Measurements from ENCODE around the gene EIF4G3.

The EIF4G3 gene

DNA sequence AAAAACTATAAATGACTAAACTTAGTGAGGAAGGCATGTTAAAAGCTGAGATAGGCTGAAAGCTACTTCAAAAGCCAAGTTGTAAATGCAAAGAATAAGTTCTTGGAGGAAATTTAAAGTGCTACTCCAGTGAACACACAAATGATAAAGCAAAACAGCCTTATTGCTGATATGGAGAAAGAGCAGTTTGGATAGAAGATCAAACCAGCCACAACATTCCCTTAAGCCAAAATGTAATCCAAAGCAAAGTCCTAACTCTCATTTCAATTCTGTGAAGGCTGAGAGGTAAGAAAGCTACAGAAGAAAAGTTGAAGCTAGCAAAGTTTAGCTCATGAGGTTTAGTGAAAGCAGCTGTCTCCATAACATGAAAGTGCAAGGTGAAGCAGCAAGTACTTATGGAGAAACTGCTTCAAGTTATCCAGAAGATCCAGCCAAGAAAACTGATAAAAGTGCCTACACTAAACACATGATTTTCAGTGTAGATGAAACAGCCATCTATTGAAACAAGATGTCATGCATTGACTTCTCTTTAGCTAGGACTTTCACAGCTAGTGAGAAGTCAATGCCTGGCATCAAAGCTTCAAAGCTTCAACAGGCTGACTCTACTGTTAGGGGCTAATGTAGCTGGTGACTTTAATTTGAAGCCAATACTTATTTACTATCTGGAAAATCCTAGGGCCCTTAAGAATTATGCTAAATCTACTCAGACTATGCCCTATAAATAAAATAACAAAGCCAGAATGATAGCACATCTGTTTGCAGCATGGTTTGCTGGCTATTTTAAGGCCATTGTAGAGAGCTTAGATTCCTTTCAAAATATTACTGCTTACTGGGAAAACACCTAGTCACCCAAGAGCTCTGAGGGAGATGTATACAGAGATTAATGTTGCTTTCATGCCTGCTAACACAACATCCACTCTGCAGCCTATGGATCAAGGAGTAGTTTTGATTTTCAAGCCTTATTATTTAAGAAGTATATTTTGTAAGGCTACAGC, 188.6 kb downstream of the EIF4G3 start:
- DNase-seq = no peak

DNA sequence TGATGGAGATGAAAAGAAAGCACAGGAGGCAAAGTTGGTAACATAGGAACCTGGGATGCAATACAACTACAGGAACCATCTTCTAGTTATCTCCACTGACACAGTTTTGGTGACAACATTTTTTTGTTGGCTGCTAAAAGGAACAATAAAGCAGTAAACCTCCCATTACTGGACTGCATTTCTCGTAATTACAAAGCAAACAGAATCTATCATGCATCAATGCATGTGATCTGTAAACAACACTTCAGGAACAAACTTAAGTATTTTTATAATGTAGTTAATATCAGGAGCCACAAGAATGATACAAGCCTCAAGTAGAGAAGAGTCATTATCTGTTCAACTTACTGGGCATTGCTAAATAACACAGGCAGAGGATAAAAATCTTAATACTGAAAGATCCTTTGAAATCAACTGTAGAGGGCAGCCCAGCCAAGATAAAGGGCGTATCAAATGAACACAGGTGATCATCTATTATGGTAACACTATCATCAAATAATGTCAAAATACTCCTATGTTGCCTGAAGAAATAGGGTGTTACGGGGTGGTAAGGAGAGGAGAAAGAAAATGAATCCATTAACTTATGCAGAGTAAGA, 193.3 kb downstream of the EIF4G3 start:
- no peak for DNase-seq

DNA sequence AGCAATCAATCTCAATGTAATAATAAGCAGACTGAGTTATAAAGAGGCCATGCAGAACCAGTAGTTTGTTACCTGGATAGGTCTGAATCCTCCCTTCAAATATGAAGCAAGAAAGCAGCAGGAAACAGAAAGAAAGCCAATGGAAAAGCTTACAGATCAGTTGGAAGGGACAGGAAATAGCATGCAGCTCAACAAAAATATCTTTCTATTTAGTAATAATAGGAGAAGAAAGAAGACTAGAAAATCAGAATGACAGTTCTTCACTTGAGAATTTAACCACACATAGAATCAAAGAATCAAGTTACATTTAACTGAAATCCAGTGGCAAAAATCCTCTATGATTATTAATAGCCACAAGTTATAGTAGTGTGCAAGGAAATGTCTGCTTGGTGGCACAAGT, 194.4 kb downstream of the EIF4G3 start:
- DNase-seq = no peak

DNA sequence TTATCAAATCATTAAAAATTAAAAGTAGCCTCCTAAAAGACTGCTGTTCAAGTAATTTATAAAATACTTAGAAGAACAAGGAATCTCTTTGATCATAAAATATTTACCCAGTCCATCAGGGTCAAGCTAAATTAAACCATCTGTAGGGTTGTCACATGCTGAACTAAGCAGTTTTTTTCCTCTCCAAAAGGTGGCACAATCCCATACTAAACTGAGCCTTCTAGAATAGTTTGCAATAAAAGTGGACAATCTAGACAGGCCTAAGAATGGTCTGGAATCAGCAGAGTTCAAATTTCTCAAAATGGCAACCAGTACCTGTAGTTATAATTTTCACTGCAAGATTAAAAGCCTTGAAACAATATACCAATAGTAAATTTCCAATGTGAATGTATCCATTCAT, 194.8 kb downstream of the EIF4G3 start:
- DNase-seq = no peak

DNA sequence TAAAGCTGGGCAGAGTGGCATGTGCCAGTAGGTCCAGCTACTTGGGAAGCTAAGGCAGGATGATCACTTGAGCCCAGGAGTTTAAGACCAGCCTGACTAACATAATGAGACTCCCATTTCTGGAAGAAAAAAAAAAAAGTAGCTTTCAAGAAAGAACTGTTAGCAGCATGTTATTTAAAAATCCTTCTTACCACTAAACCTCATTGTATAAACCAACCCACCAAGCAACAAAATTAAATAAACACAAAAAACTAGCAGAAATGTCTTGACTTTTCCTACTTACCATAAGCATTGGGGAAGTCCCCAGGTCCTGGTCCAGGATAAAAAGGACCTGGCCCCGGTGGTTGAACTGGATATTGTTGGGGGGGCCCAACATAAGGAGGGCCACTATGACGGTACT, 196.6 kb downstream of the EIF4G3 start:
- no peak for DNase-seq

DNA sequence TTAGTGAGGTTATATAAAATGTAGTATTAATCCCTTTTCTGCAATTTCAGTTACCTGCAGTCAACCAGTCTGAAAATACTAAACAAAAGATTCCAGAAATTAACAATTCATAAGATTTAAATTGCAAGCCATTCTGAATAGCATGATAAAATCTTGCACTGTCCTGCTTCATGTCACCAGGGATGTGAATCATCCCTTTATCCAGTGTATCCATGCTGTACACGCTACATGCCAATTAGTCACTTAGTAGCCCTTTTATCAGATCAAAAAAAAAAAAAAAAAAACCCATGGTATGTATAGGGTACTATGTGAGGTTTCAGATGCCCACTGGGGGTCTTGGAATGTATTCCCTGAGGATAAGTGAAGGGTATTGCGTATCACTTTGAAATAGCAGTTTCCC, 198.3 kb downstream of the EIF4G3 start:
- no peak for DNase-seq

DNA sequence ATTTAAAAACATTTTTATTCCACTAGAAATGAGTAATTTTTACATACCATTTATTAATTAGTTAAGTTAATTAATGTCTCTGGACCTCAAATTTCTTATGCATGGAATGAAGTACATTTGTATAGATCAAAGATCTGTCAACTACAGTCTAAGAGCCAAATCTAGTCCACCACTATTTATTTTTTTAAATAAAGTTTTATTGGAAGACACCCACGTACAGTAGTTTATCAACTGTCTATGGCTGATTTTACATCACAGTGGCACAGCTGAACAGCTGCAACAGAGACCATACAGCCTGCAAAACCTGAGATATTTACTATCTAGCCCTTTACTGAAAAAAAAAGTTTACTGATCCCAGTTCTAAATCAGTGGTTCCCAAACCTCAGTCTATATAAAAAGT, 201.0 kb downstream of the EIF4G3 start:
- DNase-seq = no peak

DNA sequence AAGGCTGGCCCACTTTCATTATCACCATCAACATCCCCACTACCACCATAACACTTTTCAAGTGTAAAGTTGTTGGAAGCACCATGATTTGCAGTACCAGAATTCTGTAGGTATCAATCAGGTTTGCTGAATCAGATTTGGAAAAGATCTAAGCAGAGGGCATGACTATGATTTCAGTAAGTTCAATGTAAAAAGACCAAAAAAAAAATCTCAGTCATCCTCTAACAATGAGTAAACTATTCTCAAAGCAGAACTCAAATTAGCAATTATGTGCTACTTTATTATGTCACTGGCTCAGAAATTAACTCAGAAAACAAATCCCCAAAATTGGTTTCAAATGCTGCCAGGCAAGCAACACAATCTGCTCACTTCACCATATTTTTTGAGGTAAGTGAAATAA, 201.7 kb downstream of the EIF4G3 start:
- DNase-seq = no peak

DNA sequence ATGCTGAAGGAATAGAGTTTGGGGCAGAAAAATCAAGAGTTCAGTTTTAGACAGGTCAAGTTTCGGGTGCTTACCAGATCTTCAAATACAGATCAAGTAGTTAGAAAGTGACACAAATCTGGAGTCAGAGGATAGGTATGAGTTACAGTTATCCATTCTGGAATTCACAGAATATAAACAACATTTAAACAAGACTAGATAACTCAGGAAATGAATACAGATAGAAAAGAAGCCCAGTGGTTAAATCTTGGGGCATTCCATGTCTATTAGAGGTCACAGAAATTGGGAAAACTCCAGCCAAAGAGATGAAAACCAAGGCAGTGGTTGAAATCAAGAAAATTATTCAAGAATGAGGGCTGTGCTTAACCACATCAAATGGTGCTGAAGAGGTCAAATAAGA, 202.6 kb downstream of the EIF4G3 start:
- DNase-seq = no peak

DNA sequence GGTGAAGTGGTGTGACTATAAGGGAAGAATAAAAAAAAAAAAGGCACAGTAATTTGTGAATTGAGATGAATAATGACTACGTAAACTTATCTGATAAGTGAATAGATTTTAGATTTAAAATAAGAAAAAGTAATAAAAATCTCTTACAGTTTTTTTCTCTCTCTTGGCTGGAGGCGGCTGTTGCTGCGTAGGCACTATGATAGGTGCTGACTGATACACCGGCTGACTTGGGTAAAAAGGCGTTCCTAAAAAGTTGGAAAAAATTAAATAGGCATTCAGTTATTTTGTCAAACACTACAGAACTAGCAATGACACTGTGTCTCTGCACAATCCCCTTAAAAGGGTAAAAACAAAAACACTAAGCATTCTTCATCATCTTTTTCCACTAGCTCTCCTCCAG, 203.8 kb downstream of the EIF4G3 start:
- DNase-seq = no peak

DNA sequence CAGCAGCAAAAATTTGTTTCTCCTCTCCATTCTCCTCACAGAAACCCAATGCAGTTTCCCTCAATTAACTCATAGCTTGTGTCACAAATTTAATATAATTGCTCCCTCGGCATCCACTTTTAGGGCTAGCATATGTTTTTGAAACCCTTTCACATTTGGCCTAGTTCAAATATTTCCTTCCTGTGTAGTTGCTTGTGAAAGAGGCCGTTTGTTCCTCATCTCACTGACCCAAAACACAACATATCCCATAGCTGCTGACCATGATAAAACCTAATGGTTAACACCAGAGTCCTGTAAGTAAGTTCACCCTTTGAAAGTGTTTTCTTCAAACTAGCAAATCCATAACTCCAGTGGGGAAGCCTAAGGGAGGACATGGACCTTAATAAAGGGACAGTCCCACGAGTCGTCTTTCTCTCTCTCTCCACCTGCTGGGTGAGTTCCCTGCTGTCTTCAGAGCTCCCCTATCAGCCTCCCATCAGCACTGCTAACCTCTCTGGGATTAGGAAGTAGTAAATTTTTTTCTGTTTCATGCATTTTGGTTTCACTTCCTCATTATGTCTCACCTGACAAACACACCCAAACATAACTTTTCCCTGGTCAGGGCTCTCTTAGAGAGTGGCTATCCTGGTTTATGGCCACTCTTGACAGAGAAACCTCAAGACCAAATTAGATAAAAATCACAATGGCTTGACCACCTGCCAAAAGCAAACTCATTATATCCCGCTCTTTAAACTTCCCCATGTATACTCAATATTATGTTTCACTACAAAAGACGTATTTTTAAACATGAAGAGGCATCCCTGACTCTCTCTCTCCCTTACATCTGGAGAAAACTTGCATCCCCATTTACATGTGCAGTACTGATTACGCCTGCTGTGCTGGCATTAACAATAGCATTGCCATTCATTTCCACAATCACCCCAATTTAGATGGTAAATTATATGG, 211.9 kb downstream of the EIF4G3 start:
- DNase-seq = peak; percentile 74 to 77

DNA sequence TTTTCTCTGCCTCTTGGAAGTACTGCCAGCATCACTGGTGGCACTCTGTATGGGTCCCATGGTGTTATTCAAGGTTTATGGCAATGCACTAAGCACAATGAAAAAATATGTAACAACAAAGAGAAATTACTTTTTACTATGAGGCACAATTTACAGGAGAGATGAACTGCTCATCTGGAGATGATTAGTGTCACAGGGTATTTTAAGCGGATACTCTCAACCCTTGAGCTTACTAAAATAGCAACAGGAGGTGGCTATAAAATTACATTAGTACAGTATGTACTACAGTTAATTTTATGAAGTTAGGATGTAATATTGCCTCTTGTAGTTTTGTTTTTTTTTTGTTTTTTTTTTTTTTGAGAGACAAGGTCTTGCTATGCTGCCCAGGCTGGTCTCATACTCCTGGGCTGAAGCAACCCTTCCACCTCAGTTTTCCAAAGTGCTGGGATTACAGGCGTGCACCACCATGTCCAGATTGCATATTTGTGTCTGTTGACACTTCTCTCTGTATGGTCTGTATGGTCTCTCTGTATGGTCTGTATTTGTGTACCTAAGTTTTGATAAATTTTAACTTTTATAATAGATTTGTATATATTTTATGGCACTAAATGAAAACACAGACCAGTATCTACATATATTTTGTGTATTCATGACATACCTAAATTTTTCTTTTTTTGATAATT, 214.0 kb downstream of the EIF4G3 start:
- no peak for DNase-seq

DNA sequence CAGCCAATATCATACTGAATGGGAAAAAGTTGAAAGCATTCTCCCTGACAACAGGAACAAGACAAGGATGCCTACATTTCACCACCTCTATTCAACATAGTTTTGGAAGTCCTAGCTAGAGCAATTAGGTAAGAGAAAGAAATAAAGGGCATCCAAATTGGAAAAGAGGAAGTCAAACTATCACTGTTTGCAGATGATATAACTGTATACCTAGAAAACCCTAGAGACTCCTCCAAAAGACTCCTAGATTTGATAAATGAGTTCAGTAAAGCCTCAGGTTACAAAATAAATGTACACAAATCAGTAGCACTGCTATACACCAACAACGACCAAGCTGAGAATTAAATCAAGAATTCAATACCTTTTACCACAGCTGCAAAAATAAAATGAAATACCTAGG, 218.3 kb downstream of the EIF4G3 start:
- peak in 1 of 2 experiments; percentile 44 for DNase-seq

DNA sequence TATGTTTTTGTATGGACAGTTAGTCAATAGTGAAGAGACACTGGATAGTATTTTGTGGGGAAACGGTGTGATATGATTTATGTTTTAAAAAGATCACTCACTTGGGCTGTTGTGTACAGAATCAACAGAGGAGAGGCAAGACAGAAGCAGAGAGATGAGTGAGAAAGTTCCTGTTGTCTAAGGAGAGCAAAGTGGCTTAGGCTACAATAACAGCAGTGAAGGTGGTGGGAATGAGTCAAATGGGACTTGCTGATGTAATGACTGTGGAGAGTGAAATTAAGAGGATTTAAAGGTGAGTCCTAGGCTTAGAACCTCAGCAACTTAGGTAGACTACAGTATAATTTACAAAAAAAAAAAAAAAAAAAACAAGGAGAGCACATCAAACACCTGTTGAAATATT, 220.4 kb downstream of the EIF4G3 start:
- no peak for DNase-seq

DNA sequence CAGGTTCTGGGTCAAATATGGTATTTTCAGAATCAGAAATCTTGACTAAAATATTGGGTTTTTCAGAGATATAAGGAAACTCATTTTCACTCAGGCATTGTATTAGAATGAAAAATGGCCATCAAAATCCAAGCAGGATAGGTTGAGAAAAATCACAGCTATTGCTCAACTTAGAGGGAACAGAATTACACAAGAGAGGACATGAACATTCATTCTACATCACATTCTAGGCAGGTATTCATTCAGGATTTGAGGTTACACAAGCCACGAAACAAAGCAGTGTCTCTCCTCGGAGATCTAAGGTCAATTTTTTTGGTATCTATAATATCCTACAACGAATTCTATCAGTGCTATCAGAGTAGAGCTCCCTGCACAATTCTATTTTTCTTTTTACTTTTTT, 226.0 kb downstream of the EIF4G3 start:
- no peak for DNase-seq

DNA sequence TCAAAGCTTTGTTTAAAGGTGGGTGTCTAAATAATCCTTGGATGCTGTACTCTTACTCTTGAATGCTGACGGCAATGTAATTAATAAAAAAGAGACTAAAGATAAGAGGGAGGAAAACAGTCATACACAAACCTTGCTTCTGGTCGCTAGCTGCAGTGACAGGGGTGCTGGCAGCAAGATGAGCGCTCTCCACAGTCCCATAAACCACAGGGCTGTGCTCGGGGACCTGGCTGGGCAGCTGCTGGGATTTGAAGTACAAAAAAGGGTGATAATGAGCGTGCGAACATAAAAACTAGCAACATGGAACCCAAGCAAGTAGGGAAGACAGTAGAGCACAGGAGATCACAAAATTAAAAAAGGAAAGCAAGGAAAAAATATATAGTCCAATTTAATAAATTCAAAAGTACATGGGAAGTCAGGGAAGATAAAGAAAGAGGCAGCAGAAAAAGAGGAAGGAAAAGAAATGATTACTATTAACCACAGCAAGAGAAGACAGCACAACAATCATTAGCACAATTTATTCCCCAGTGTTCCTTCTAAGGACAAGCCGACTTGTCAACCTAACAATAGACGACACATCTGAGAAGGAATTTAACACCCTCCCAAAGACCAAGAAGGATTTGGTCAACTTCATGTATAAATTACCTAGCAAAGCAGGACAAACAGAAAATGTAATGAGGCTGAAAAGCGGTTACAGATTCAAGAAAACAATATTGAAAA, 226.7 kb downstream of the EIF4G3 start:
- no peak for DNase-seq

DNA sequence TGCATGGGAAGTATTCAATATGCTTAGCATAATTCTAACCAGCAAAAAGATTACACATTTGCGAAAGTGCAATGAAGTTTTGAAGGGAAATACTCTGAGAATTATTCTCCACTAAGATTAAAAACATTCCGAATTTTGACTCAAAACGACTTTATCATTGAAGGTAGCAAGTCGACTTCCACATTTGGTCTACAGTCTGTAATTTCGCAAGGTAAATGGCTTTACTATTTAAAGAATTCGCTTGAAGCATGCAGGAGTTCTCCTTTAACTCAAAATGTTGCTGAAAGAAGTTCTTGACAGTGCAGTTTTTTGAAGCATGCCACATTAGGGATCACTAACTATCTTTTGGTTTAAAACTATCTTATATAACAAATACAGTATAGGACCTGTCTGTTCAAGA, 228.6 kb downstream of the EIF4G3 start:
- DNase-seq = no peak

DNA sequence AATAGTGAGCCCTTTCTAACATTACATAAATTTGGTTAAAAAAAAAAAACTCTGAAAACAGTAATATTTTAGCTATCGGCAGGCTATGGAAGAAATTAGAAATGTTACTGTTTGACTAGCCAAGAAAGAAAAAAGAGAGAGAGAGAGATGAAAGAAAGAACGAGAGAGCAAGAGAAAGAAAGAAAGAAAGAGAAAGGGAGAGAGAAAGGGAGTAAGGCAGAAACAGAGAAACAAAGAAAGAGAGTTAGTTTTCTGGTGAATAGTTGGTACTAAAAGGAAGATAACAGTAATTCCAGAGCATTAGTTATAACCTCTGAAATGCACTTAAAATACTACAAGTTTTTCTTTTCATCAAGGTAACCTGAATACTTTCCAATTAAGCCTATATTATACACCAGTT, 229.3 kb downstream of the EIF4G3 start:
- DNase-seq = no peak

DNA sequence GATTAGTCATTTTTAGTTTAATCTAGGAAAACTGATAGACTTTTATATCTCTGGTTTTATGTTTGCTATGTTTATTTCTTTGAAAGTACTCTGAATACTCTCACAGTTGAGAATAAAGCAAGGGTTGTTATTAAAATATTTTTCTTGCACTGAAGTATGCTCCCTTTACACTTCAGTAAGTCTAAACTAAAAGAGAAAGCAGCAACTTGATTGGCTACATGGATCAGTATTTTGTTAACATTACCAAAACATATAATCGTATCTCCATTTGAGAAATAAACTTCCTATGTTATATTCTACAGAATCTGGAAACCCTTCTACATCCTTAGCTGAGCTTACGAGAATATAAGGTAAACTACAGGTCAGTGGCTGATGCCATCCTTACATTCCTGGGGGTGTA, 240.1 kb downstream of the EIF4G3 start:
- no peak for DNase-seq

DNA sequence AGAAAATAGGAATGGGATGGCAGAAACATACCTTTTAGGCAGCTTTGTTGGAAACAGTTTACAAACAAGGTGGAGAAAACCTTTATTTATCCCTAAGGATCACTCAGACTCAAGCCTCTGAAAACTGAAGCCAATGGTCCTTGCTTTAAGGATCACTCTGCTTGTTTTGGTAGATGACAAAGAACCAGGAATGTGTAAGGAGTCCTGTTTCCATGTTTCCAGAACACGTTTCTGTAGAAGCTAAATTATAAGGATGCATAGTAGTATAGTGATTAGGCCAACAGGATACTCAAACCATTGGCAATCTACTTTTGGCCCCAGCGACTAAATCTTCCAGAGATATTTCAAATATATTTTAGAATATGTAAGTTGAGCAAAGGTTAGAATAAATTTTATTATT, 240.5 kb downstream of the EIF4G3 start:
- no peak for DNase-seq

DNA sequence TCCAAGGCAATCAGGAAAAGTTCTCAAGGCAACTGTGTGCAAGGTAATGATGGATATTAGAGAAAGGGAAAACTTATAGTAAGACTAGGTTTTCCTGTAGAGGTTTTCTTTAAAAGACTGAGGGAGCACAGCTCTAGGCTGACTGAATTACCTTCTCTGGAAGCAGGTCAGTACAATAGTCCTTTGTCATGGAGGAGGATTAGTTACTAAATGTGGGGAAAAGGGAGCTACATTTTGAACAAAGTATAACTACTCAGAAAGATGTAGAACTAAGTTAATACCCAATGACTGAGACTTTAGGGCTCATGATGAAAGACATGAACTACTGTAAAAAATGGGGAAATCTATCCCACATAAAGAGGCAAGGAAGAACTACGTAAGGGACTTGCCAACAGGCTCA, 241.0 kb downstream of the EIF4G3 start:
- DNase-seq = no peak

DNA sequence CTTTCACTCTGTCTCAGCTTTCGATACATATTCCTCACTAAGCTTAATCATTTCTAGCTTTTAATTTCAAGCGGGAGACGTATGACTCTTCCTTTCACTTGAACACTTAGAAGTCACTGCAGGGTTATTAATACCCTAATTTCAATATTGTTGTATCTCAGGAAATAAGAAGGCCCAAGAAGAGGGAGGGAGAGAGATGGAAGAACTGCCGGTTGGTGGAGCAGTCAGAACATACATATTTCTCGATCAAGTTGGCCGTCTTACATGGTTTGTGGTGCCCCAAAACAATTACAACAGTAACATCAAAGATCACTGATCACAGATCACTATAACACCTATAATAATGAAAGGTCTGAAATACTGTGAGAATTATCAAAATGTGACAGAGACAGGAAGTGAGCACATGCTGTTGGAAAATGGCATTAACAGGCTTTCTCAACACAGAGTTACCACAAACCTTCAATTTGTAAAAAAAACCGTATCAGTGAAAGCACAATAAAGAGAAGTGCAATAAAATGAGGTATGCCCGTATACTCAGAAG, 244.2 kb downstream of the EIF4G3 start:
- no peak for DNase-seq

Measured in NCI-H1930 (cell line).